Ishikawa (cell line): ENCODE results near the gene SMAD3.

Source experiments
- CEBPB ChIP-seq: IDR thresholded peaks from 2 replicates; pipeline ENCODE4 v1.6.1; 2012
- CREB1 ChIP-seq: IDR thresholded peaks from 2 replicates; pipeline ENCODE4 v1.6.1; 2012; ENCODE audit warnings: low read depth
- EGR1 ChIP-seq: IDR thresholded peaks from 2 replicates; pipeline ENCODE4 v1.6.1; 2012
- EP300 ChIP-seq: IDR thresholded peaks from 2 replicates; pipeline ENCODE4 v1.6.1; 2012; ENCODE audit warnings: borderline replicate concordance
- FOXM1 ChIP-seq: IDR thresholded peaks from 2 replicates; pipeline ENCODE4 v1.6.1; 2012; ENCODE audit warnings: low read depth, borderline replicate concordance
- NFIC ChIP-seq: IDR thresholded peaks from 2 replicates; pipeline ENCODE4 v1.6.1; 2012
- RAD21 ChIP-seq: IDR thresholded peaks from 2 replicates; pipeline ENCODE4 v1.6.1; 2012; ENCODE audit warnings: low read depth
- TAF1 ChIP-seq: IDR thresholded peaks from 2 replicates; pipeline ENCODE4 v1.6.1; 2012; ENCODE audit warnings: low read depth, mild to moderate bottlenecking
- TCF12 ChIP-seq: IDR thresholded peaks from 2 replicates; pipeline ENCODE4 v1.6.1; 2012; ENCODE audit warnings: low read depth
- TEAD4 ChIP-seq: IDR thresholded peaks from 2 replicates; pipeline ENCODE4 v1.6.1; 2012
- YY1 ChIP-seq: IDR thresholded peaks from 2 replicates; pipeline ENCODE4 v1.6.1; 2012; ENCODE audit warnings: low read depth
- ZBTB7A ChIP-seq: IDR thresholded peaks from 2 replicates; pipeline ENCODE4 v1.6.1; 2012; ENCODE audit warnings: low read depth
- TF ChIP-seq, protein P1 (sequence below): IDR thresholded peaks from 2 replicates; pipeline ENCODE4 v1.6.1; 2012
- TF ChIP-seq, protein P2 (sequence below): IDR thresholded peaks from 2 replicates; pipeline ENCODE4 v1.6.1; 2012; ENCODE audit warnings: low read depth, mild to moderate bottlenecking
- TF ChIP-seq, protein P3 (sequence below): IDR thresholded peaks from 2 replicates; pipeline ENCODE4 v1.6.1; 2012

Gene SMAD3

DNA sequence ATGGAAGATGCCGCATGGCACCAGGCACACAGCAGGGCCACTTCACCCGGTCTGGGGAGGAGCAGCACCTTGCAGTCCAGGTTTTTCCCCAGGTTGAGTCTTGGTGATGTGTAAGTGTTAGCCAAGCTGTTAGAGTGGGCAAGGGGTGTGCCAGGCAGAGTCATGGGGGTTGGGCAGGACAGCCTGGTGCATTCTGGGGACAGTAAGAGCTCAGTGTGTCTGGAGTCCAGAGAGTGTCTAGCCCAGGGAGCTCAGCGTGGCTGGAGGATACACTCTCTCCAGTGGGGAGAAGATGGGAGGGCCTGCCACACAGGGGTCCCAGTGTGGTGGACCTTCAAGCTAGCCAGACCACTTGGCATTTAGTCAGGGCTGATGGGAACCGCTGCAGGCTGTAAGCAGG lies 101.7 kb downstream of the SMAD3 start:
- TF ChIP-seq ZBTB7A = no peak
- no peak for TF ChIP-seq RAD21
- TF ChIP-seq TAF1 = no peak
- no peak for TF ChIP-seq FOXM1
- TF ChIP-seq, protein P1, sequence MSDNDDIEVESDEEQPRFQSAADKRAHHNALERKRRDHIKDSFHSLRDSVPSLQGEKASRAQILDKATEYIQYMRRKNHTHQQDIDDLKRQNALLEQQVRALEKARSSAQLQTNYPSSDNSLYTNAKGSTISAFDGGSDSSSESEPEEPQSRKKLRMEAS = no peak
- TF ChIP-seq, protein P2, sequence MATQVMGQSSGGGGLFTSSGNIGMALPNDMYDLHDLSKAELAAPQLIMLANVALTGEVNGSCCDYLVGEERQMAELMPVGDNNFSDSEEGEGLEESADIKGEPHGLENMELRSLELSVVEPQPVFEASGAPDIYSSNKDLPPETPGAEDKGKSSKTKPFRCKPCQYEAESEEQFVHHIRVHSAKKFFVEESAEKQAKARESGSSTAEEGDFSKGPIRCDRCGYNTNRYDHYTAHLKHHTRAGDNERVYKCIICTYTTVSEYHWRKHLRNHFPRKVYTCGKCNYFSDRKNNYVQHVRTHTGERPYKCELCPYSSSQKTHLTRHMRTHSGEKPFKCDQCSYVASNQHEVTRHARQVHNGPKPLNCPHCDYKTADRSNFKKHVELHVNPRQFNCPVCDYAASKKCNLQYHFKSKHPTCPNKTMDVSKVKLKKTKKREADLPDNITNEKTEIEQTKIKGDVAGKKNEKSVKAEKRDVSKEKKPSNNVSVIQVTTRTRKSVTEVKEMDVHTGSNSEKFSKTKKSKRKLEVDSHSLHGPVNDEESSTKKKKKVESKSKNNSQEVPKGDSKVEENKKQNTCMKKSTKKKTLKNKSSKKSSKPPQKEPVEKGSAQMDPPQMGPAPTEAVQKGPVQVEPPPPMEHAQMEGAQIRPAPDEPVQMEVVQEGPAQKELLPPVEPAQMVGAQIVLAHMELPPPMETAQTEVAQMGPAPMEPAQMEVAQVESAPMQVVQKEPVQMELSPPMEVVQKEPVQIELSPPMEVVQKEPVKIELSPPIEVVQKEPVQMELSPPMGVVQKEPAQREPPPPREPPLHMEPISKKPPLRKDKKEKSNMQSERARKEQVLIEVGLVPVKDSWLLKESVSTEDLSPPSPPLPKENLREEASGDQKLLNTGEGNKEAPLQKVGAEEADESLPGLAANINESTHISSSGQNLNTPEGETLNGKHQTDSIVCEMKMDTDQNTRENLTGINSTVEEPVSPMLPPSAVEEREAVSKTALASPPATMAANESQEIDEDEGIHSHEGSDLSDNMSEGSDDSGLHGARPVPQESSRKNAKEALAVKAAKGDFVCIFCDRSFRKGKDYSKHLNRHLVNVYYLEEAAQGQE = no peak
- TF ChIP-seq EGR1 = no peak
- TF ChIP-seq, protein P3, sequence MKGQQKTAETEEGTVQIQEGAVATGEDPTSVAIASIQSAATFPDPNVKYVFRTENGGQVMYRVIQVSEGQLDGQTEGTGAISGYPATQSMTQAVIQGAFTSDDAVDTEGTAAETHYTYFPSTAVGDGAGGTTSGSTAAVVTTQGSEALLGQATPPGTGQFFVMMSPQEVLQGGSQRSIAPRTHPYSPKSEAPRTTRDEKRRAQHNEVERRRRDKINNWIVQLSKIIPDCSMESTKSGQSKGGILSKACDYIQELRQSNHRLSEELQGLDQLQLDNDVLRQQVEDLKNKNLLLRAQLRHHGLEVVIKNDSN = no peak
- TF ChIP-seq CEBPB = no peak
- TF ChIP-seq NFIC = no peak
- no peak for TF ChIP-seq EP300
- TF ChIP-seq TCF12 = no peak
- TF ChIP-seq CREB1 = no peak

DNA sequence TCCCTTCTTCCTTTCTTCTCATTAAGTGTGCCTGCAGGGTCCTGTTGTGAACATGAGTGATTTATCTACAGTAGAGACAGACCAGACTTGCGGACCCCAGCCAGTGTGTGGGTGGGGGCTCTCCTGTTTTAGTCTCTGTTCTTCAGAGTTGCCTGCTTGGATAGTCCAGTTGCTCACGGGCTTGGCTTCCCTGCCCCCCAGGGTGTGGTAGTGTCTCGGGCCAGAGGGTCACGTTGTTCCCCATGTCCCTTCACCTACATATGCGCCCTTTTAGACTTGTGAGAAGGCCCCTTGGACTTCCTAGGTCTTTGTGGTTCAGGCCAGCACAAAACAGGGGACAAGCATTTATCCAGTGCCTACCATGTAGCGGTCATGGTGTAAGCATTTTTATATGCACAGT lies 103.3 kb downstream of the SMAD3 start:
- TF ChIP-seq ZBTB7A (no peak), EP300 (no peak), CEBPB (no peak), TEAD4 (no peak), NFIC (no peak), YY1 (no peak), EGR1 (no peak), RAD21 (no peak), FOXM1 (no peak), CREB1 (no peak), TAF1 (no peak)
- TF ChIP-seq, protein P2 = no peak
- TF ChIP-seq, protein P3 = no peak
- TF ChIP-seq, protein P1 = no peak

DNA sequence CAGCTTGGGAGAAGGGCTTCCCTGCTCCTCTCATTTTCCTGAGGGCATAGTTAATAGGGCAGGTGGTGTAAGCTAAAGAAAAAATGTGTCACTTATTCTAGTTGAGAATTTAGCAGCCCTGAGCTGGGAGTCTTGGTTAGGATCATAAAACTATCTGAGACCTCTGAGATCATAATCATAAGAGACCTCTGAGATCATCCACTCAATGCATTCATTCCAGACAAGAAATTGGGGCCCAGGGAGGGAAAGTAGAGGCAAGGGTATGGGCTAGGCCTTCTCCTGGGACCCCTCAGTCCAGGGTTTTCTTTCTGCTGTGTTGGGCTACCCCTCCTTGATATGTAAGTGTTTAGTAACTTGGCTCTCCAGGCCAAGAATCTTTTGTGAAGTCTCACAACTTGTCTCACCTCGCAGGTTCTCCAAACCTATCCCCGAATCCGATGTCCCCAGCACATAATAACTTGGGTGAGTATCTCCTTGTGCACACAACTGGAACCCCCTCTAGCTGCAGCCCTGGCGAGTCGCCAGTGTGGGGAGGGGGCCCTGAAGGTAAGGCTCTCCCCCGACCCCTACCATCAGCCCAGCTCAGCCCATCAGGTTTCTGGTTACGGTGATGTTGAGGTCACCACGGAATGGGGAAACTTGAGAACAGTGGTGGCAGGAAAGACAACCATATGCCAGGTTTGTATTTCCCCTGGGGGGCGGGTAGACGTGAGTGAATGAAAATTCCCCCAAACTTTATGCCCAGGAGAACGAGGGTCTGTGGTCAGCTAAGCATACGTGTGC lies 104.9 kb downstream of the SMAD3 start:
- no peak for TF ChIP-seq TAF1
- no peak for TF ChIP-seq FOXM1
- no peak for TF ChIP-seq CREB1
- TF ChIP-seq NFIC = no peak
- no peak for TF ChIP-seq EGR1
- no peak for TF ChIP-seq EP300
- TF ChIP-seq ZBTB7A = no peak
- TF ChIP-seq TCF12 = no peak
- TF ChIP-seq CEBPB = no peak
- TF ChIP-seq, protein P1 = no peak
- no peak for TF ChIP-seq TEAD4
- TF ChIP-seq RAD21 = no peak

DNA sequence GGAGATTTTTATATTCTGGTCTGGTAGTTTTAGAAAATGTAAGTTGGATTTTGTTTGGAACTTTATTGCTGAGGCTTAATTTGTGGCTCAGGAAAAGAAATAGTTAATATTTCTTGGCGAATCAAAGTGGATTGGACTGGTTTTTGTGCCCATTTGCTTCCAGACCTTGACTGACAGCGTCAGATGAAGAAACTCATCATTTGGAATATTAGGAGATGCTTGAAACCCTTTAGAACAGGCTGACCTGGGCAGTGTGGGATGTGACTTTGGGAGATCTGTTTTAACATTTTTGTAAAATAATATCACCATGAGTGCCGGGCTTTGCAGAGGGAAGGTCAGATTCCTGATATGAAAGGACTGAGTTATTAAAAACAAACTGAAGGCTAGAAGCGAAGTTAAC lies 106.1 kb downstream of the SMAD3 start:
- TF ChIP-seq YY1 (no peak), EP300 (no peak), TAF1 (no peak)

DNA sequence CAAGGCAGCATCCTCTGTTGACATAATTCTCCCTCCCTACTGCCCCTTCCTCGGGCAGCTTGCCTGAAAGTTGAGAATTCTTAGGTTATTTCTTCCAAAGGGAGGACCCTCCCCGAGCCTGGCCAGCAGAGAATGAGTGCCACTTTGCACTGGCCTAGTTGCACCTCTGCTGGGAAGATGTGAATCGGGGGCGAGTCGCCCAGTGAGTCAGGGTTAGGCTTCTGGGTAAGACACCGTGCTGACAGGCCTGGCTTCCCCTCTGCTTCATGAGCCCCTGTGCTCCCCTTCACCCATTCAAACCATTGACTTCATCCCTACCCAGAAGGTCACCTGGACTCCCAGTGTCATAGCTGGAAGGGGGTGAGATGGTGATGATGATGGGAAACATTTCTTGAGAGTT lies 106.8 kb downstream of the SMAD3 start:
- TF ChIP-seq YY1 (no peak), EGR1 (no peak), RAD21 (no peak), FOXM1 (no peak), CREB1 (no peak)

DNA sequence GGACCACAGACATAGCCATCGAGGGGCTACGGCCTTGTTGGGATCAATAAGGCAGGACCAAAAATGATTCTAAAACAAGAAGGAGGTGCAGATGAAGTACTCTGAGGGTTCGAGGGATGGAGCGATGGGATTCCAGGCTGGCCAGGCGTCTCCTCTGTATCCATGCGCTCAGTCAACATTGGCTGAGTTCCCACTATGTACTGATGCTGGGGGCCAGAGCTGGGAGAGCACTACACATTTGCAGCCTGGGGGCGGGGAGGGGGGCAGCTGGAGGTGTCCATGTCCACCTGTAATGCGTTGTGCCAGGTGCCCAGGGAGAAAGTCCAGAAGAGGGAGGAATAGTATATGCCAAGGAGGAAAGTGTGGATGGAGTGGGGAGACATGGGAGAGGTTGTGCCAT lies 107.6 kb downstream of the SMAD3 start:
- TF ChIP-seq, protein P1 = no peak
- TF ChIP-seq TCF12 (no peak), RAD21 (no peak), NFIC (no peak), CREB1 (no peak), FOXM1 (no peak), EGR1 (no peak), ZBTB7A (no peak), YY1 (no peak), TAF1 (no peak), CEBPB (no peak), EP300 (no peak), TEAD4 (no peak)
- TF ChIP-seq, protein P3 = no peak
- TF ChIP-seq, protein P2 = no peak
